Left ventricle myocardium inferior (tissue), 1 donor: ENCODE measurements around the gene CPOX. TPM values are rescaled to one million over a fixed set of nuclear protein-coding genes. Genes with fewer than 3 reads are reported as not detected.

Source experiments
- DNase-seq: peaks from one replicate; pipeline ENCODE4 v3.0.0-alpha.2; 2020
- H3K27ac ChIP-seq: fragments of 200-600 bp; replicated peaks from 2 replicates; pipeline ENCODE4 v1.8.0; 2021
- H3K27me3 ChIP-seq: fragments of 200-600 bp; 2 replicates; pipeline ENCODE4 v1.8.0; 2021; ENCODE audit warnings: low read depth
- H3K36me3 ChIP-seq: fragments of 200-600 bp; 2 replicates; pipeline ENCODE4 v1.8.0; 2021
- H3K4me1 ChIP-seq: fragments of 200-600 bp; 2 replicates; pipeline ENCODE4 v1.8.0; 2021
- H3K4me3 ChIP-seq: fragments of 200-600 bp; 2 replicates; pipeline ENCODE4 v1.8.0; 2021; ENCODE audit warnings: mild to moderate bottlenecking, moderate library complexity
- H3K9me3 ChIP-seq: fragments of 200-600 bp; replicated peaks from 2 replicates; pipeline ENCODE4 v1.8.0; 2021
- intact Hi-C: fragments of 100-400 bp; cut with micrococcal nuclease; formaldehyde crosslinking; loops from one replicate; pipeline ENCODE4 v1.11.0; 2022
- total RNA-seq: library from RNA; stranded (reverse); fragmentation: NEBNext Ultra II Directional; extraction: Animal tissue kit (Norgen Biotek cat#: 25700); gene quantifications from one replicate; pipeline ENCODE4 v1.2.1, GENCODE V29; 2021
- TF ChIP-seq, protein P1 (sequence below): fragments of 200-600 bp; IDR thresholded peaks from 2 replicates; pipeline ENCODE4 v1.8.0; 2021; ENCODE audit warnings: antibody characterized with exemption, mild to moderate bottlenecking, borderline replicate concordance
- donor health status: DM: no; HTN: yes; CAD: no; lungs with severe emphysema.

The CPOX gene
- total RNA-seq, 1 donor from 2014 or later: 12.8 TPM

DNA sequence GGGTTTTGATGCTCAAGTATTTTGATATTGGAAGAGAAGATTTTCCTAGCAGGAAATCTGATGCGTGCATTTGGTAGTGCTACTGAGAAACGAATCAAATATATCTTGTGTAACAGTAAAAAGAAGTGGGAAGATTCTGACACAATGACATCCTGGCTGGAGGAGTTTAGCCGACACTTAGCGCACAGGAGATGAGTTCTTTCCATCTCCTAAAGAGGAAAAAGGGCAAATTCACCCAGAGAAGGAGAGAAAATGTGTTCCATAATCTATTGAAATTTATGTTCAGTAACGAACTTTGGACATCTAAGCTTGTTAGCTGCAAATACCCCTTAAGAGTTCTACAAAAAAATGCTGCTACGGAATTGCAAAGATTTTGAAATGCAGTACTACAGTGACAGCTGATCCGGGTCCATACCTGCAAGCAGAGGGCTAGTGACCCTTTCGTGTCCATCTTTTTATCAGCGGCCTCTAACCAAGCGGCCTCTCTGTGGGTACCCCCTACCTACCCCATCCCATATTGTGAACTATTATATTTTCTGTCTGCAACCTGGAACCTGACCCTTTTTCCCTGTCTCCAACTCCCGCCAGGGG, 971 bp downstream of the CPOX start:
- H3K9me3 ChIP-seq: no peaks in the 10 kb centered on the region
- H3K27me3 ChIP-seq: no peaks in the 10 kb centered on the region
- peaks cover 24% of the 10 kb centered on the region for H3K36me3 ChIP-seq
- DNase-seq: no peak
- TF ChIP-seq, protein P1, sequence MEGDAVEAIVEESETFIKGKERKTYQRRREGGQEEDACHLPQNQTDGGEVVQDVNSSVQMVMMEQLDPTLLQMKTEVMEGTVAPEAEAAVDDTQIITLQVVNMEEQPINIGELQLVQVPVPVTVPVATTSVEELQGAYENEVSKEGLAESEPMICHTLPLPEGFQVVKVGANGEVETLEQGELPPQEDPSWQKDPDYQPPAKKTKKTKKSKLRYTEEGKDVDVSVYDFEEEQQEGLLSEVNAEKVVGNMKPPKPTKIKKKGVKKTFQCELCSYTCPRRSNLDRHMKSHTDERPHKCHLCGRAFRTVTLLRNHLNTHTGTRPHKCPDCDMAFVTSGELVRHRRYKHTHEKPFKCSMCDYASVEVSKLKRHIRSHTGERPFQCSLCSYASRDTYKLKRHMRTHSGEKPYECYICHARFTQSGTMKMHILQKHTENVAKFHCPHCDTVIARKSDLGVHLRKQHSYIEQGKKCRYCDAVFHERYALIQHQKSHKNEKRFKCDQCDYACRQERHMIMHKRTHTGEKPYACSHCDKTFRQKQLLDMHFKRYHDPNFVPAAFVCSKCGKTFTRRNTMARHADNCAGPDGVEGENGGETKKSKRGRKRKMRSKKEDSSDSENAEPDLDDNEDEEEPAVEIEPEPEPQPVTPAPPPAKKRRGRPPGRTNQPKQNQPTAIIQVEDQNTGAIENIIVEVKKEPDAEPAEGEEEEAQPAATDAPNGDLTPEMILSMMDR: no peak
- H3K27ac ChIP-seq: peak overlapping the region; percentile 90
- intact Hi-C loops: loop anchor here (5.0 to 10.0 kb wide), 2 partner anchors 70 to 402 kb away; partner anchors contain the start of gene CLDND1
- peaks cover 47% of the 10 kb centered on the region for H3K4me1 ChIP-seq
- H3K4me3 ChIP-seq: peak overlapping the region; percentile 92

DNA sequence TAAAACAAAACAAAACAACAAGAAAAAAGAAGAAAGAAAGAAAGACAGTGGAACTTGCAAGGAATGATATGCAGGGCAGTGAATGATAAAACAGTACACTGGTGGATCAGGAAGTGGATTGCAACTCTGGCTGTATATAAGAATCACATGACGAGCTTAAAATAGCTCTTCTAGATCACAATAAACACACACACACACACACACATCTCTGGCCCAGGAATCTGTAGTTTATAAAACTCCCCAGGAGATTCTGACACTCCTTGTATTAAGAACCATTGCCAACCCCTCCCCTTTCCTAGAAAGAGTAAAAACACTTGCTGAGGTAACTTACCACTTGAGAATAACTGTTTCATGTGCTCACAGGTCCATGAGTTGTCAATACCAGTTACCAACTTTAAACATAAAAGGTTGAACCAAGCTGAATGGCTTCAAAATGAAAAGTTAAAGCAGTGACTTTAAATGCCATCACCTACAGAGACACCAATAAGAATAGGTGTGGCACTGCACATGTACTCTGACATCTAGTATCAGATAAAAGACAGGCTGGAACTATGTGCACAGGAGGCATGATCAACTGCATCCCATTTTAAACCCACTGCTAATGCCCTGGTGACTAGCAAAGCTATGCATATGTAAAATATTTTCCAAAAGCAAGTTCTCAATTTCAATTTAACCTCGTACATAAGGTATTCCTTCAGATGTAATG, 3.9 kb downstream of the CPOX start:
- Histone ChIP-seq H3K9me3 (no peaks in the 10 kb centered on the region), H3K36me3 (peaks cover 45% of the 10 kb centered on the region), H3K4me3 (no peak overlapping the region), H3K27ac (no peak overlapping the region), H3K27me3 (no peaks in the 10 kb centered on the region), H3K4me1 (peaks cover 47% of the 10 kb centered on the region)
- intact Hi-C loops: loop anchor here (5.0 to 10.0 kb wide), 2 partner anchors 67 to 405 kb away; partner anchors contain the start of gene CLDND1
- TF ChIP-seq, protein P1: no peak
- no peak for DNase-seq

DNA sequence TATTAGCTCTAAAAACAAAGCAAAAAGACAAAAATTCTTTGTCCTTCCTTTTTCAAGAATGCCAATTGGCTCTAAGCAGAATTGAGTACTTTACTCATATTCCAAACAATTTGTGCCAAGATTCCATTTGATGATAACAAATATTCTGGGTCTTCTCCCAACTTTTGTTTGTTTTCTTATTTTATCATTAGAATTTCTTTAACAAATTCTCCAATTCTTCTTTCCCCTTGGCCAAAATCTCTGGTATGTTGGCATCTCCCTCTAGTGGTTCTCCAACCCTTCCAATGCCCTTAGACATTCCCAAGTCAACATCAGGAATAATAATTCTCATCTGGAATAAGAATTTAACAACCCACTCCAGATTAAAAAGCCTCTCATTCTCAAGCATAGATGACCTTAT, 5.3 kb downstream of the CPOX start:
- intact Hi-C loops: no loop called here
- H3K4me1 ChIP-seq: peaks cover 36% of the 10 kb centered on the region

DNA sequence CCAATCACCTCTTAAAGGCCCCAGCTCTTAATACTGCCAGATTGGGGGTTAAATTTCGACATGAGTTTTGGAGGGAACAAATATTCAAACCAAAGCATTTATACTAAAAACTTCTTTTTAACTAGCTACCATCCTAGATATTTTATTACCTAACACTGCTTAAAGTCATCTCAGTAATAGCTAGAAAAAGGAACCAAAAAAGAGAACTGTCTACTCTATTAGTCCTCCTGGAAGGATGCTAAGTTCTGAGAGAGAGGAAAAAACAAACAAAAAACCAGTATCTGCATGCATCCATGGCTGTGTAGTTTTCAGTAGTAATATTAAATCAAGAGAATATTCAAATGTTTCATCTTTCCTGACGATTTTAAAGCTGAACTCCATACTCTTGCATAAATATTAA, 5.8 kb downstream of the CPOX start:
- peaks cover 55% of the 10 kb centered on the region for H3K36me3 ChIP-seq
- no peak for DNase-seq
- TF ChIP-seq, protein P1: no peak
- H3K4me1 ChIP-seq: peaks cover 31% of the 10 kb centered on the region
- H3K4me3 ChIP-seq: no peak overlapping the region
- H3K27me3 ChIP-seq: no peaks in the 10 kb centered on the region
- no peak overlapping the region for H3K27ac ChIP-seq
- no peaks in the 10 kb centered on the region for H3K9me3 ChIP-seq
- intact Hi-C loops: no loop called here

More for the DNA sequence above, 5.3 kb downstream of the CPOX start:
- no peaks in the 10 kb centered on the region for H3K9me3 ChIP-seq
- H3K4me3 ChIP-seq: no peak overlapping the region
- no peak for DNase-seq
- H3K27ac ChIP-seq: no peak overlapping the region
- no peaks in the 10 kb centered on the region for H3K27me3 ChIP-seq
- peaks cover 52% of the 10 kb centered on the region for H3K36me3 ChIP-seq
- TF ChIP-seq, protein P1: no peak

DNA sequence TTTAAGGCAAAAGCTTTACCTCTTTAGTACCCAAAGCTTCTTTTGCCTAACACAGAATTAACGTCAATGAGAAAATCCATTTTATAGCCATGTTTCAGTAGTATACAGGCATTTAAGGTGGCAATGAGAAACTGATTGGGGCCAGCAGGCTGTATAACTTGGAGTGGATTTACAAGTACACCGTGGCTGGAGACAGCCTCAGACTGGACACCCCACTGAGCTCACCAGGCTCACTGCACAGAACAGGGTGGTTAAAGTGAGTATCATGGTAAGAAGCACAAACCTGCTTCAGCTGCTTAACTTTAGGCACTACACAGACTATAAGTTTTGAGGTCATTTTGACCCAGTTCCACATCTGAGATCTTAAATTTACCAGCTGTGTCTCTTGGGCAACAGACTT, 8.9 kb downstream of the CPOX start:
- TF ChIP-seq, protein P1: no peak
- Histone ChIP-seq H3K4me3 (no peak overlapping the region), H3K9me3 (no peaks in the 10 kb centered on the region), H3K36me3 (peaks cover 62% of the 10 kb centered on the region), H3K27ac (no peak overlapping the region), H3K27me3 (no peaks in the 10 kb centered on the region), H3K4me1 (peaks cover 8% of the 10 kb centered on the region)
- intact Hi-C loops: no loop called here
- DNase-seq: no peak
